ENCODE data around the gene TMEM131. TPM values are rescaled to one million over a fixed set of nuclear protein-coding genes. Genes with fewer than 3 reads are reported as not detected.

Gene TMEM131
- polyA plus RNA-seq, 3 donors = 7.0 to 23.6 (median 8.2) TPM

DNA sequence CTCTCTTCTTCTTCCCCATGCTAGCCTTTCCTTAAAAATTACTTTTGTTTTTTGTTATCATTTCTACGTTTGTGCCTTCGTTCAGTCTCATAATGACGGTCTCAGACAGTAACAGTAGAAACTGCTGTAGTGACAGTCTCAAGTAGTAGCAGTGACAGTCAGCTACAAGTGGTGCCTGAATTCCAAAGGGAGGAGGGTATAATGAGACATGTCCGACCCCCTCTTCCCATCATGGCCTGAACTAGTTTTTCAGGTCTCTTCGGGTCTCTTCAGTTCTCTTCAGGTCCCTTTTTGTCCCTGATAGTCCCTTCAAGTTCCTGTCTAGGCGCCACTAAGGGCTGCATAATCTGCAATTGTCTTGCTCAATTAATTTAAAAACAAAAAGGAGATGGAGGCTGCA lies 12.6 kb downstream of the TMEM131 start:
- Histone ChIP-seq H3K4me2 (replicated peaks; ENCODE audit: extremely low read depth, low read length, poor library complexity, severe bottlenecking) (no peak overlapping the region), H3K4me3 (replicated peaks in 1 of 3; ENCODE audit: low read depth in 2 of 3, low read length in 3 of 3) (no peak overlapping the region), H3K9me3 (replicated peaks in 1 of 2; ENCODE audit: control insufficient read depth in 1 of 2, insufficient read depth in 1 of 2, low read length in 2 of 2) (no peaks in the 10 kb centered on the region), H3K4me1 (ENCODE audit: control insufficient read depth in 1 of 2, insufficient read depth in 2 of 2, low read length in 2 of 2) (peaks cover 19 to 38% of the 10 kb centered on the region in 2 donors), H2AFZ (ENCODE audit: insufficient read depth, low read depth, low read length, poor library complexity, severe bottlenecking) (no peak overlapping the region), H3K79me2 (ENCODE audit: insufficient read depth, low read length) (peaks cover 92% of the 10 kb centered on the region), H3K9ac (ENCODE audit: insufficient read depth, low read length, poor library complexity, severe bottlenecking) (no peak overlapping the region), H3K27ac (ENCODE audit: low read depth in 1 of 2, low read length in 2 of 2) (no peak overlapping the region), H3K36me3 (replicated peaks in 1 of 2; ENCODE audit: control insufficient read depth in 1 of 2, insufficient read depth in 2 of 2, low read length in 2 of 2) (peaks cover 0 to 14% of the 10 kb centered on the region in 2 donors), H4K20me1 (ENCODE audit: insufficient read depth, low read length) (peaks cover 99% of the 10 kb centered on the region), H3K27me3 (ENCODE audit: control insufficient read depth in 2 of 2, insufficient read depth in 2 of 2, low read length in 2 of 2) (no peaks in the 10 kb centered on the region)
- peaks cover 2 to 12% (median 4%) of the 10 kb centered on the region in 7 donors for H3K9me3 Mint-ChIP-seq
- peaks cover 32% of the 10 kb centered on the region for H3K4me1 Mint-ChIP-seq
- peaks cover 15 to 17% of the 10 kb centered on the region in 2 donors for H3K36me3 Mint-ChIP-seq
- no peaks in the 10 kb centered on the region for H3K27me3 Mint-ChIP-seq (ENCODE audit: low read depth in 3 of 3)
- no peak for DNase-seq
- no peak overlapping the region for H3K27ac Mint-ChIP-seq
- TF ChIP-seq, protein P1, sequence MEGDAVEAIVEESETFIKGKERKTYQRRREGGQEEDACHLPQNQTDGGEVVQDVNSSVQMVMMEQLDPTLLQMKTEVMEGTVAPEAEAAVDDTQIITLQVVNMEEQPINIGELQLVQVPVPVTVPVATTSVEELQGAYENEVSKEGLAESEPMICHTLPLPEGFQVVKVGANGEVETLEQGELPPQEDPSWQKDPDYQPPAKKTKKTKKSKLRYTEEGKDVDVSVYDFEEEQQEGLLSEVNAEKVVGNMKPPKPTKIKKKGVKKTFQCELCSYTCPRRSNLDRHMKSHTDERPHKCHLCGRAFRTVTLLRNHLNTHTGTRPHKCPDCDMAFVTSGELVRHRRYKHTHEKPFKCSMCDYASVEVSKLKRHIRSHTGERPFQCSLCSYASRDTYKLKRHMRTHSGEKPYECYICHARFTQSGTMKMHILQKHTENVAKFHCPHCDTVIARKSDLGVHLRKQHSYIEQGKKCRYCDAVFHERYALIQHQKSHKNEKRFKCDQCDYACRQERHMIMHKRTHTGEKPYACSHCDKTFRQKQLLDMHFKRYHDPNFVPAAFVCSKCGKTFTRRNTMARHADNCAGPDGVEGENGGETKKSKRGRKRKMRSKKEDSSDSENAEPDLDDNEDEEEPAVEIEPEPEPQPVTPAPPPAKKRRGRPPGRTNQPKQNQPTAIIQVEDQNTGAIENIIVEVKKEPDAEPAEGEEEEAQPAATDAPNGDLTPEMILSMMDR (IDR thresholded peaks at IDR 0.05) = no peak
- no peak overlapping the region for H3K4me3 Mint-ChIP-seq
- 95% methylated on average over 4 of the region's 6 CpGs for WGBS (ENCODE audit: insufficient coverage)
- intact Hi-C loops (cut with micrococcal nuclease) = no loop called here

DNA sequence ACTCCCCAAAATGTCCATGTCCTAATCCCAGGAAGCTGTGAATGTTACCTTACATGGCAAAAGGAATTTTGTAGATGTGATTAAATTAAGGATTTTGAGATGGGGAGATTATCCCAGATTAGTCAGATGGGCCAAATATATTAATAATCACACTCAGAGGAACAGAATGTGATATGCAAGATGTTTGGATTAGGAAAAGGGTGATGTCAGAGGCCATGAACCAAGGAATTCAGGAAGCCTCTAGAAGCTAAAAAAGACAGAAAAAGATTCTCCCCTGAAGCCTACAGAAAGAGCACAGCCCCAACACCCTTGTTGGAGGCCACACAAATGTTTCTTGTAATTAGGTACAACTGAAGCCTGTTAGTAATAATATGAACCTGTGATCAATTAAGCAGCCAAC lies 13.1 kb downstream of the TMEM131 start:
- Mint-ChIP-seq H3K9me3 (peaks cover 1 to 9% (median 3%) of the 10 kb centered on the region in 7 donors), H3K4me3 (no peak overlapping the region), H3K4me1 (peaks cover 32% of the 10 kb centered on the region), H3K27me3 (ENCODE audit: low read depth in 3 of 3) (no peaks in the 10 kb centered on the region), H3K27ac (no peak overlapping the region), H3K36me3 (peaks cover 15 to 17% of the 10 kb centered on the region in 2 donors)
- Histone ChIP-seq H3K9me3 (replicated peaks in 1 of 2; ENCODE audit: control insufficient read depth in 1 of 2, insufficient read depth in 1 of 2, low read length in 2 of 2) (no peaks in the 10 kb centered on the region), H3K36me3 (replicated peaks in 1 of 2; ENCODE audit: control insufficient read depth in 1 of 2, insufficient read depth in 2 of 2, low read length in 2 of 2) (peaks cover 0 to 14% of the 10 kb centered on the region in 2 donors), H4K20me1 (ENCODE audit: insufficient read depth, low read length) (peaks cover 99% of the 10 kb centered on the region), H2AFZ (ENCODE audit: insufficient read depth, low read depth, low read length, poor library complexity, severe bottlenecking) (no peak overlapping the region), H3K27ac (ENCODE audit: low read depth in 1 of 2, low read length in 2 of 2) (no peak overlapping the region), H3K4me3 (replicated peaks in 1 of 3; ENCODE audit: low read depth in 2 of 3, low read length in 3 of 3) (no peak overlapping the region), H3K79me2 (ENCODE audit: insufficient read depth, low read length) (peaks cover 92% of the 10 kb centered on the region), H3K4me2 (replicated peaks; ENCODE audit: extremely low read depth, low read length, poor library complexity, severe bottlenecking) (no peak overlapping the region), H3K9ac (ENCODE audit: insufficient read depth, low read length, poor library complexity, severe bottlenecking) (no peak overlapping the region), H3K27me3 (ENCODE audit: control insufficient read depth in 2 of 2, insufficient read depth in 2 of 2, low read length in 2 of 2) (no peaks in the 10 kb centered on the region), H3K4me1 (ENCODE audit: control insufficient read depth in 1 of 2, insufficient read depth in 2 of 2, low read length in 2 of 2) (peaks cover 19 to 38% of the 10 kb centered on the region in 2 donors)
- DNase-seq = no peak
- intact Hi-C loops (cut with micrococcal nuclease) = no loop called here
- TF ChIP-seq, protein P1 (IDR thresholded peaks at IDR 0.05) = no peak
